A549 (cell line): ENCODE data around the gene DECR2.

Experiments used
- GATA3 ChIP-seq: IDR thresholded peaks from 2 replicates; pipeline ENCODE4 v1.6.1; 2012; ENCODE audit warnings: borderline replicate concordance
- POLR2A ChIP-seq: IDR thresholded peaks from 2 replicates; pipeline ENCODE4 v1.6.1; 2012; ENCODE audit warnings: mild to moderate bottlenecking, low read length
- RAD21 ChIP-seq, 2 experiments: fragments of >200 bp in 1 of 2; sonication (Bioruptor Twin) in 1 of 2; formaldehyde crosslinking in 1 of 2; IDR thresholded peaks in 1 of 2; conservative IDR thresholded peaks in 1 of 2; 2 replicates in 1 of 2; 3 replicates in 1 of 2; pipeline ENCODE4 v1.6.1; 2012 to 2018; ENCODE audit warnings: inconsistent platforms in 1 of 2

- no peak for TF ChIP-seq POLR2A
- no peak for TF ChIP-seq GATA3
- peak; percentile 45 to 47; a peak in 4 of 5 replicates for TF ChIP-seq RAD21 (conservative IDR thresholded peaks at IDR 0.05 in 1 of 2, IDR thresholded peaks at IDR 0.05 in 1 of 2)
Measured at GRCh38 chr16:386641-387156, 15.0 kb upstream of the DECR2 start.
